Lower lobe of right lung (tissue), 2 donors: Measurements from ENCODE around the gene SLC39A1. TPM values are rescaled to one million over a fixed set of nuclear protein-coding genes. Genes with fewer than 3 reads are reported as not detected.
"Not testable (repeated sequence)": the region's sequence is repeated elsewhere in the genome, so short reads cannot be mapped to it uniquely, and the experiment has no call there.

ENCODE experiments used
- ATAC-seq, 2 donors: fragments of 200-7000 bp; cut with Tn5 transposase; one replicate each; pipeline ENCODE4 v1.9.1; 2020 to 2022; ENCODE audit warnings: mild to moderate bottlenecking in 2 of 2, moderate library complexity in 2 of 2
- DNase-seq: peaks from one replicate; pipeline ENCODE4 v3.0.0-alpha.2; 2020
- H3K27ac ChIP-seq: fragments of 200-600 bp; one replicate; pipeline ENCODE4 v1.8.0; 2022
- H3K27me3 ChIP-seq: fragments of 200-600 bp; one replicate; pipeline ENCODE4 v1.8.0; 2022; ENCODE audit warnings: low read depth
- H3K36me3 ChIP-seq: fragments of 200-600 bp; one replicate; pipeline ENCODE4 v1.8.0; 2022; ENCODE audit warnings: mild to moderate bottlenecking
- H3K4me1 ChIP-seq: fragments of 200-600 bp; one replicate; pipeline ENCODE4 v1.8.0; 2022
- H3K4me3 ChIP-seq: fragments of 200-600 bp; one replicate; pipeline ENCODE4 v1.8.0; 2022; ENCODE audit warnings: mild to moderate bottlenecking
- H3K9me3 ChIP-seq: fragments of 200-600 bp; one replicate; pipeline ENCODE4 v1.8.0; 2022
- CTCF ChIP-seq: fragments of 200-600 bp; IDR thresholded peaks from one replicate; pipeline ENCODE4 v1.8.0; 2022; ENCODE audit warnings: antibody characterized with exemption, mild to moderate bottlenecking
- intact Hi-C: fragments of 100-400 bp; cut with DNase I; formaldehyde crosslinking; loops from one replicate; pipeline ENCODE4 v1.11.0; 2022
- total RNA-seq: library from RNA; stranded (reverse); fragmentation: NEBNext Ultra II Directional; extraction: Animal tissue kit (Norgen Biotek cat#: 25700); gene quantifications from one replicate; pipeline ENCODE4 v1.2.1, GENCODE V29; 2021
- donor health status: DM: no; HTN: yes; CAD: no; lungs with severe emphysema.

Gene SLC39A1
- total RNA-seq, 1 donor from 2014 or later: 98.4 TPM

- H3K9me3 ChIP-seq: no peaks in the 10 kb centered on the region
- no peak for DNase-seq
- H3K4me3 ChIP-seq: no peak overlapping the region
- intact Hi-C loops: loop anchor here (10.0 kb wide), 1 partner anchor 193 kb away; no protein-coding TSS in a partner anchor
- no peak overlapping the region for H3K27ac ChIP-seq
- ATAC-seq: no peak
- TF ChIP-seq CTCF: no peak
- H3K4me1 ChIP-seq: peaks cover 45% of the 10 kb centered on the region
- H3K36me3 ChIP-seq: peaks cover 18% of the 10 kb centered on the region
- H3K27me3 ChIP-seq: no peaks in the 10 kb centered on the region
These were observed 24.3 kb upstream of the SLC39A1 start for GRCh38 chr1:153987621-153988020.

- ATAC-seq (peak; percentile 88 to 90), DNase-seq (peak; percentile 88)
- TF ChIP-seq CTCF: no peak
- intact Hi-C loops: loop anchor here (10.0 kb wide), 1 partner anchor 191 kb away; no protein-coding TSS in a partner anchor
- H3K36me3 ChIP-seq: peaks cover 19% of the 10 kb centered on the region
- peaks cover 31% of the 10 kb centered on the region for H3K4me1 ChIP-seq
- H3K9me3 ChIP-seq: no peaks in the 10 kb centered on the region
- no peaks in the 10 kb centered on the region for H3K27me3 ChIP-seq
- peak within 1 kb of the TSS; percentile 85 for H3K27ac ChIP-seq
- peak within 1 kb of the TSS; percentile 71 for H3K4me3 ChIP-seq
These were observed 22.8 kb upstream of the SLC39A1 start, which contains the start of gene RAB13 for GRCh38 chr1:153985941-153986761. Gene RAB13, minus strand, starts transcription at chr1:153986339. Its CDS starts 103 bp downstream, at chr1:153986236.

GRCh38 chr1:153985341-153985912 lies 22.1 kb upstream of the SLC39A1 start:
- H3K27me3 ChIP-seq: no peaks in the 10 kb centered on the region
- H3K4me1 ChIP-seq: peaks cover 31% of the 10 kb centered on the region
- DNase-seq (no peak), ATAC-seq (peak in 1 of 2 donors; percentile 25)
- peak overlapping the region; percentile 71 for H3K4me3 ChIP-seq
- TF ChIP-seq CTCF: no peak
- H3K36me3 ChIP-seq: peaks cover 26% of the 10 kb centered on the region
- intact Hi-C loops: loop anchor here (10.0 kb wide), 1 partner anchor 191 kb away; no protein-coding TSS in a partner anchor
- H3K27ac ChIP-seq: peak overlapping the region; percentile 85
- H3K9me3 ChIP-seq: no peaks in the 10 kb centered on the region

GRCh38 chr1:153984123-153984894 lies 21.0 kb upstream of the SLC39A1 start:
- Histone ChIP-seq H3K36me3 (peaks cover 31% of the 10 kb centered on the region), H3K4me3 (peak overlapping the region; percentile 71), H3K27ac (no peak overlapping the region), H3K9me3 (no peaks in the 10 kb centered on the region), H3K4me1 (peaks cover 26% of the 10 kb centered on the region), H3K27me3 (no peaks in the 10 kb centered on the region)
- no peak for ATAC-seq
- intact Hi-C loops: loop anchor here (10.0 kb wide), 1 partner anchor 190 kb away; no protein-coding TSS in a partner anchor
- no peak for TF ChIP-seq CTCF
- no peak for DNase-seq

GRCh38 chr1:153981735-153982134 lies 18.4 kb upstream of the SLC39A1 start:
- ATAC-seq, H3K27me3 ChIP-seq, H3K9me3 ChIP-seq, H3K4me3 ChIP-seq, DNase-seq, H3K27ac ChIP-seq: not testable (repeated sequence)
- H3K4me1 ChIP-seq: peaks cover 30% of the 10 kb centered on the region
- intact Hi-C loops: loop anchor here (10.0 kb wide), 1 partner anchor 187 kb away; no protein-coding TSS in a partner anchor
- H3K36me3 ChIP-seq: peaks cover 35% of the 10 kb centered on the region

- Histone ChIP-seq H3K36me3 (peaks cover 55% of the 10 kb centered on the region), H3K4me1 (peaks cover 22% of the 10 kb centered on the region)
- H3K27ac ChIP-seq, H3K9me3 ChIP-seq, DNase-seq, intact Hi-C loops, H3K4me3 ChIP-seq, H3K27me3 ChIP-seq, ATAC-seq: not testable (repeated sequence)
These were observed 15.8 kb upstream of the SLC39A1 start for GRCh38 chr1:153979091-153979490.
